ENCODE measurements around the gene COL5A1.

The COL5A1 gene

DNA sequence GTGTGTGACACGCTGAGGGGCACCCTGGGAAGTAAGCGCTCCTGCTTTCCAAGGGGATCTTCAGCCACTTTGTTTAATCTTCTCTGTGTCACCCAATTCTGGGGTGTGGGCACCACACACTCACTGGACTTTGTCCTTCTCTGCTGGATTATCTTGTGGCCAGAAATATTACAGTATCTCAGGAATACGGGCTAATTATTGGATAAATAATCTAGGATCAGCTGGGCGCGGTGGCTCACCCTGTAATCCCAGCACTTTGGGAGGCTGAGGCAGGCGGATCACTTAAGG lies 50.9 kb downstream of the COL5A1 start:
- TF ChIP-seq, protein P1, sequence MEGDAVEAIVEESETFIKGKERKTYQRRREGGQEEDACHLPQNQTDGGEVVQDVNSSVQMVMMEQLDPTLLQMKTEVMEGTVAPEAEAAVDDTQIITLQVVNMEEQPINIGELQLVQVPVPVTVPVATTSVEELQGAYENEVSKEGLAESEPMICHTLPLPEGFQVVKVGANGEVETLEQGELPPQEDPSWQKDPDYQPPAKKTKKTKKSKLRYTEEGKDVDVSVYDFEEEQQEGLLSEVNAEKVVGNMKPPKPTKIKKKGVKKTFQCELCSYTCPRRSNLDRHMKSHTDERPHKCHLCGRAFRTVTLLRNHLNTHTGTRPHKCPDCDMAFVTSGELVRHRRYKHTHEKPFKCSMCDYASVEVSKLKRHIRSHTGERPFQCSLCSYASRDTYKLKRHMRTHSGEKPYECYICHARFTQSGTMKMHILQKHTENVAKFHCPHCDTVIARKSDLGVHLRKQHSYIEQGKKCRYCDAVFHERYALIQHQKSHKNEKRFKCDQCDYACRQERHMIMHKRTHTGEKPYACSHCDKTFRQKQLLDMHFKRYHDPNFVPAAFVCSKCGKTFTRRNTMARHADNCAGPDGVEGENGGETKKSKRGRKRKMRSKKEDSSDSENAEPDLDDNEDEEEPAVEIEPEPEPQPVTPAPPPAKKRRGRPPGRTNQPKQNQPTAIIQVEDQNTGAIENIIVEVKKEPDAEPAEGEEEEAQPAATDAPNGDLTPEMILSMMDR (IDR thresholded peaks at IDR 0.05; ENCODE audit: low read depth, low read length) = no peak
- no peak for DNase-seq (ENCODE audit: extremely low read depth, low read depth)

DNA sequence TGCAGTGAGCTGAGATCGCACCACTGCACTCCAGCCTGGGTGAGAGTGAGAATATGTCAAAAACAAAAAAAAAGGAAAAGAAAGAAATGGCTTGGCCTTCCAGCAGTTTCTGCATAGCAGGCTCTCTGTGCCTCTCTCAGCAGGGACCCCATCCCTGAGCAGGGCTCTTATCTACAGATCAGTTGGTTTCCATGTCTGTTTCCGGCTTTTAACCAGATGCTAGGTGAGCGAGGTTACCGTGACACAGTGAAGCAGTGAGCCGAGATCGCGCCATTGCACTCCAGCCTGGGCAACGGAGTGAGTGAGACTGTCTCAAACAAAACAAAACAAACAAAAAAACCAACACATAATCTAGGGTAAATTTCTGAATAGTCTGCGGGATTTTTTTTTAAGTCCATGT lies 51.4 kb downstream of the COL5A1 start:
- TF ChIP-seq, protein P1 (IDR thresholded peaks at IDR 0.05; ENCODE audit: low read depth, low read length) = no peak
- no peak for DNase-seq (ENCODE audit: extremely low read depth, low read depth)

GRCh38 chr9:134693641-134694367 lies 52.2 kb downstream of the COL5A1 start:
- DNase-seq (ENCODE audit: extremely low read depth, low read depth) = no peak
- TF ChIP-seq, protein P1 (IDR thresholded peaks at IDR 0.05; ENCODE audit: low read depth, low read length) = no peak

- DNase-seq (ENCODE audit: extremely low read depth, low read depth) = no peak
- TF ChIP-seq, protein P1 (IDR thresholded peaks at IDR 0.05; ENCODE audit: low read depth, low read length) = no peak
These were observed 52.7 kb downstream of the COL5A1 start for GRCh38 chr9:134694368-134694665.

- DNase-seq (ENCODE audit: extremely low read depth, low read depth) = no peak
- TF ChIP-seq, protein P1 (IDR thresholded peaks at IDR 0.05; ENCODE audit: low read depth, low read length) = no peak
These were observed 53.1 kb downstream of the COL5A1 start for GRCh38 chr9:134694714-134695113.

- TF ChIP-seq, protein P1 (IDR thresholded peaks at IDR 0.05; ENCODE audit: low read depth, low read length) = no peak
- DNase-seq (ENCODE audit: extremely low read depth, low read depth) = no peak
These were observed 53.5 kb downstream of the COL5A1 start for GRCh38 chr9:134695144-134695543.

DNA sequence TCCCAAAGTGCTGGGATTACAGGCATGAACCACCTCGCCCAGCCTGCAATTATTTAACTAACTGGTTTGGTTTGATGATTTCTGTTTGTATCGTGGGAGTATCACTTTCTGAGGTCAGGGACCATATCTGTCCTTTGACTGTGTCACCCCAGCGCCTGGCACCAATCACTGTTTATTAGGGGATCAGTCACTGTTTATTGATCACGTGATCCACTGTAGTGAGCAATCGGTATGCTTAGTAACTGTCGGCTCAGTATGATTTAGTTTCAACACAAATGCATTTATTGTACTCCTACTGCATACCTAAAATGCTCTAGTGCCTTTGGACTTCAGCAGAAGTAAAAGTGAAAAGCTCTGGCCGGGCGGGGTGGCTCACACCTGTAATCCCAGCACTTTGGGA lies 54.8 kb downstream of the COL5A1 start:
- TF ChIP-seq, protein P1 (IDR thresholded peaks at IDR 0.05; ENCODE audit: low read depth, low read length) = no peak
- no peak for DNase-seq (ENCODE audit: extremely low read depth, low read depth)

Measured in AG09319 (cell line).